Measurements from ENCODE around the gene ADAMTS3. TPM values are rescaled to one million over a fixed set of nuclear protein-coding genes. Genes with fewer than 3 reads are reported as not detected.

ADAMTS3 gene
- total and polyA plus RNA-seq, 9 of the 15 experiments (the other 6 are each of a cell fraction or from before 2014, with no cell fraction given), result 4.0 to 18.0 (median 12.1) TPM

GRCh38 chr4:72311291-72311690 is 257.7 kb downstream of the ADAMTS3 start:
- DNase-seq (ENCODE audit: extremely low read depth in 1 of 4, low spot score in 3 of 4), result no peak
- no peak for ATAC-seq
- H3K27me3 ChIP-seq (ENCODE audit: control insufficient read depth in 2 of 2, insufficient read depth in 2 of 2, low read length in 2 of 2), result no peaks in the 10 kb centered on the region
- no peak overlapping the region for H3K9ac ChIP-seq (ENCODE audit: insufficient read depth in 1 of 2, low read depth in 2 of 2, low read length in 2 of 2)
- CTCF ChIA-PET (ENCODE audit: low intra/inter-chr PET ratio), result no interaction called here
- no peaks in the 10 kb centered on the region for H3K79me2 ChIP-seq (ENCODE audit: control insufficient read depth, insufficient read depth, low read length)
- H3K36me3 ChIP-seq (ENCODE audit: control insufficient read depth, insufficient read depth, low read length), result peaks cover 67% of the 10 kb centered on the region
- no peaks in the 10 kb centered on the region for H4K20me1 ChIP-seq (replicated peaks; ENCODE audit: control insufficient read depth, insufficient read depth, low read length)
- WGBS (ENCODE audit: insufficient coverage, low coverage, missing lambda C conversion rate), result 75% methylated on average over 3 of the region's 3 CpGs
- H3K4me3 ChIP-seq, result no peak overlapping the region
- TF ChIP-seq EP300 (IDR thresholded peaks at IDR 0.05; ENCODE audit: low read length), result no peak
- no peak for TF ChIP-seq NR1H2 (CRISPR knock-in tag; IDR thresholded peaks at IDR 0.05)
- TF ChIP-seq KLF13 (tag; IDR thresholded peaks at IDR 0.05; ENCODE audit: borderline replicate concordance, low read depth), result no peak
- no peak for TF ChIP-seq ZNF589 (CRISPR knock-in tag; IDR thresholded peaks at IDR 0.05; ENCODE audit: low read depth)
- TF ChIP-seq, protein P1, sequence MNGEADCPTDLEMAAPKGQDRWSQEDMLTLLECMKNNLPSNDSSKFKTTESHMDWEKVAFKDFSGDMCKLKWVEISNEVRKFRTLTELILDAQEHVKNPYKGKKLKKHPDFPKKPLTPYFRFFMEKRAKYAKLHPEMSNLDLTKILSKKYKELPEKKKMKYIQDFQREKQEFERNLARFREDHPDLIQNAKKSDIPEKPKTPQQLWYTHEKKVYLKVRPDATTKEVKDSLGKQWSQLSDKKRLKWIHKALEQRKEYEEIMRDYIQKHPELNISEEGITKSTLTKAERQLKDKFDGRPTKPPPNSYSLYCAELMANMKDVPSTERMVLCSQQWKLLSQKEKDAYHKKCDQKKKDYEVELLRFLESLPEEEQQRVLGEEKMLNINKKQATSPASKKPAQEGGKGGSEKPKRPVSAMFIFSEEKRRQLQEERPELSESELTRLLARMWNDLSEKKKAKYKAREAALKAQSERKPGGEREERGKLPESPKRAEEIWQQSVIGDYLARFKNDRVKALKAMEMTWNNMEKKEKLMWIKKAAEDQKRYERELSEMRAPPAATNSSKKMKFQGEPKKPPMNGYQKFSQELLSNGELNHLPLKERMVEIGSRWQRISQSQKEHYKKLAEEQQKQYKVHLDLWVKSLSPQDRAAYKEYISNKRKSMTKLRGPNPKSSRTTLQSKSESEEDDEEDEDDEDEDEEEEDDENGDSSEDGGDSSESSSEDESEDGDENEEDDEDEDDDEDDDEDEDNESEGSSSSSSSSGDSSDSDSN (IDR thresholded peaks at IDR 0.05; ENCODE audit: borderline replicate concordance in 1 of 2, low read depth in 2 of 2, low read length in 2 of 2), result no peak
- TF ChIP-seq SRSF9 (IDR thresholded peaks at IDR 0.05; ENCODE audit: borderline replicate concordance, low read depth, low read length), result no peak
- TF ChIP-seq SETDB1 (IDR thresholded peaks at IDR 0.05; ENCODE audit: low read length), result no peak
- no peaks in the 10 kb centered on the region for H3K9me1 ChIP-seq (ENCODE audit: control insufficient read depth, insufficient read depth, low read length)
- H3K4me2 ChIP-seq (ENCODE audit: insufficient read depth, low read length), result no peak overlapping the region
- POLR2A ChIA-PET, result no interaction called here
- no peaks in the 10 kb centered on the region for H3K9me3 ChIP-seq (replicated peaks; ENCODE audit: control insufficient read depth, insufficient read depth, low read depth, low read length)
- BruUV-seq (replicated peaks), result no TSS peak
- intact Hi-C loops (cut with micrococcal nuclease), result no loop called here
- no peak overlapping the region for H2AFZ ChIP-seq (ENCODE audit: low read depth, low read length)
- in situ Hi-C loops (cut with MboI), result loop anchor here (10.0 kb wide), 1 partner anchor 714 kb away; no protein-coding TSS in a partner anchor
- H3K27ac ChIP-seq (ENCODE audit: extremely low read depth, low read depth, low read length), result no peak overlapping the region
- FAIRE-seq, result no peak
- H3K4me1 ChIP-seq (replicated peaks in 1 of 2; ENCODE audit: control insufficient read depth in 2 of 2, insufficient read depth in 2 of 2, low read length in 2 of 2), result no peaks in the 10 kb centered on the region

Data from K562 (cell line).